GM13976 (cell line): ENCODE data around the gene TRAF3.

Experiments
- DNase-seq: peaks from one replicate; pipeline ENCODE4 v3.0.0; 2012; ENCODE audit warnings: low spot score
- in situ Hi-C: fragments of 300-500 bp; cut with MboI; formaldehyde crosslinking; loops from one replicate; pipeline ENCODE4 v1.12.0; 2022; ENCODE audit warnings: low sequenced_read_pairs, mixed read lengths, inconsistent platforms; ENCODE audit not compliant: unreplicated experiment
- TF ChIP-seq, protein P1 (sequence below): IDR thresholded peaks from 2 replicates; pipeline ENCODE4 v1.5.1; 2012; ENCODE audit warnings: borderline replicate concordance, mild to moderate bottlenecking; ENCODE audit not compliant: insufficient read depth; ENCODE audit errors: extremely low read depth, missing control alignments, control extremely low read depth

Gene TRAF3

DNA sequence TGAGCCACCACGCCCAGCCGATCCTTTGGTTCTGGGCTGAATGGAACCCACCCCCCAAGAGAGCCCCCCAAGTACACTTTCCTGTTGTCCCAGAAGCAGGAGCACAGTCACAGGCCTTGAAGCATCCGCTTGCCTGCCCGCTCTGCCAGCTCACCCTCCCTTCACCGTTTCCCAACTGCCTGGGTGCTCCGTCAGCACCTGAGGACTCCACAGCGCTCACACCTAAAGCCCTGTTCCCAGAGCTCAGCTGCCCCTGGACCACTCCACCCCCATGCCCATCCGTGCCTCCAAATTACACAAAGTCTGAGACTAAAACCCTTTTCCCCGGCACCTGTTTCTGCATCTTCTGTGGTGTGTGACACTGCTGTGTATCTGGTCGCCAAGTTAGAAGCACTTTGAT is 44.3 kb upstream of the TRAF3 start:
- in situ Hi-C loops = no loop called here
- TF ChIP-seq, protein P1, sequence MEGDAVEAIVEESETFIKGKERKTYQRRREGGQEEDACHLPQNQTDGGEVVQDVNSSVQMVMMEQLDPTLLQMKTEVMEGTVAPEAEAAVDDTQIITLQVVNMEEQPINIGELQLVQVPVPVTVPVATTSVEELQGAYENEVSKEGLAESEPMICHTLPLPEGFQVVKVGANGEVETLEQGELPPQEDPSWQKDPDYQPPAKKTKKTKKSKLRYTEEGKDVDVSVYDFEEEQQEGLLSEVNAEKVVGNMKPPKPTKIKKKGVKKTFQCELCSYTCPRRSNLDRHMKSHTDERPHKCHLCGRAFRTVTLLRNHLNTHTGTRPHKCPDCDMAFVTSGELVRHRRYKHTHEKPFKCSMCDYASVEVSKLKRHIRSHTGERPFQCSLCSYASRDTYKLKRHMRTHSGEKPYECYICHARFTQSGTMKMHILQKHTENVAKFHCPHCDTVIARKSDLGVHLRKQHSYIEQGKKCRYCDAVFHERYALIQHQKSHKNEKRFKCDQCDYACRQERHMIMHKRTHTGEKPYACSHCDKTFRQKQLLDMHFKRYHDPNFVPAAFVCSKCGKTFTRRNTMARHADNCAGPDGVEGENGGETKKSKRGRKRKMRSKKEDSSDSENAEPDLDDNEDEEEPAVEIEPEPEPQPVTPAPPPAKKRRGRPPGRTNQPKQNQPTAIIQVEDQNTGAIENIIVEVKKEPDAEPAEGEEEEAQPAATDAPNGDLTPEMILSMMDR = no peak
- no peak for DNase-seq

DNA sequence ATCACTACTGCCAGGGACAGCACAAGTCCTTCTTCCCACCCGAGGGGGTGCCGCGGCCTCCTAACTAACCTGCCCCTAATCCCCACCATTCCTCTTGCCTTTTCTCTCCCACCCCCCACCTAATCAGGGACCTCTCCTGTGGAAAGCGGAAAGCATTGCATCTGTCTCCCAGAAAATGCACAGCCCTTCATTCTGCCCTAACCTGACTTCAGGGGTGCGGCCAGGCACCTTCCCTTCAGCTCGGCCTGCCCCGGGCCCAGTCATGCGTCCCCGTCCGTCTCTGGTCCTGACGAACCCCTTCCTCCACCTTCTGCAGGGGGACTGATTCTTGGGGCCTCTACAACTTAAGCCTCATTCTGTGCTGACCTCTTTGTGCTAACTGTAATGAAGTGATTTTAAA is 43.9 kb upstream of the TRAF3 start:
- DNase-seq = no peak
- TF ChIP-seq, protein P1 = no peak
- in situ Hi-C loops = no loop called here

DNA sequence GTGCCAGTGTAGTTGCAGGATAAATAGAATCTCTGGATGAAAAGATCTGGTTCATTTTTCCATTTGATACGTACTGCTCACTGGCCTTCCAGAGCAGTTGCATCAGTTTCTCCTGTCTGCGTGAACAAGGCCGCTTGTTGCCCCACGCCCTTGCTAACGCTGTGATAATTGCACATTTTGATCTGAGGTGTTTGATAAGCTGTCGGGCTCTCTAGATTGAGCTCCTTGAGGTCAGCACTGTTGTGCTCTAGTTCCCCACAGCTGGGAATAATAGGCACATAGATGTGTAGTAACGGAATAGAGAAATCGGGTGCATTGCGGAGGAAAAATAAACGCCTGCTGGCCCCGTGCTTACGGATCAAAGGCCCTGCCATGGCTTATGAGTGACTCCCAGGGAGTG is 42.8 kb upstream of the TRAF3 start:
- DNase-seq = no peak
- TF ChIP-seq, protein P1 = no peak
- in situ Hi-C loops = no loop called here

DNA sequence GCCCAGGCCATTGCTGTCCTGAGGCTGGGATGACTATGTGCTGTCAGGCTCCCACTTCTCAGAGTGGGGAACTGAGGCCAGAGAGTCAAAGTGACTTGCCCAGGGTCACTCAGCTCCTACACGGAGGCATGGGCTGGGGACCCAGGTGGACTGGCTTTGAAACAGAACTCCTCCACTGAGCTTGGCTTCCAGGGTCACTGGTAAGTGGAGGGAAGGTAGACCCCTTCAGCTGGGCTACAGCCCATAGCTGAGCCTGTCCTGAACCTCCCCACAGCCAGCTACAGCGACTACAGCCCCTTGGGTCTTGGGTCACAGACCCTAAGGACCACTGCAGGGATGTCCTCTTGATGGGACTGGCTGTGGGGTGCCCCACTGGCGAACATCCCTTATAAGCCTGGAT is 40.3 kb upstream of the TRAF3 start:
- in situ Hi-C loops = no loop called here
- TF ChIP-seq, protein P1 = no peak
- no peak for DNase-seq

DNA sequence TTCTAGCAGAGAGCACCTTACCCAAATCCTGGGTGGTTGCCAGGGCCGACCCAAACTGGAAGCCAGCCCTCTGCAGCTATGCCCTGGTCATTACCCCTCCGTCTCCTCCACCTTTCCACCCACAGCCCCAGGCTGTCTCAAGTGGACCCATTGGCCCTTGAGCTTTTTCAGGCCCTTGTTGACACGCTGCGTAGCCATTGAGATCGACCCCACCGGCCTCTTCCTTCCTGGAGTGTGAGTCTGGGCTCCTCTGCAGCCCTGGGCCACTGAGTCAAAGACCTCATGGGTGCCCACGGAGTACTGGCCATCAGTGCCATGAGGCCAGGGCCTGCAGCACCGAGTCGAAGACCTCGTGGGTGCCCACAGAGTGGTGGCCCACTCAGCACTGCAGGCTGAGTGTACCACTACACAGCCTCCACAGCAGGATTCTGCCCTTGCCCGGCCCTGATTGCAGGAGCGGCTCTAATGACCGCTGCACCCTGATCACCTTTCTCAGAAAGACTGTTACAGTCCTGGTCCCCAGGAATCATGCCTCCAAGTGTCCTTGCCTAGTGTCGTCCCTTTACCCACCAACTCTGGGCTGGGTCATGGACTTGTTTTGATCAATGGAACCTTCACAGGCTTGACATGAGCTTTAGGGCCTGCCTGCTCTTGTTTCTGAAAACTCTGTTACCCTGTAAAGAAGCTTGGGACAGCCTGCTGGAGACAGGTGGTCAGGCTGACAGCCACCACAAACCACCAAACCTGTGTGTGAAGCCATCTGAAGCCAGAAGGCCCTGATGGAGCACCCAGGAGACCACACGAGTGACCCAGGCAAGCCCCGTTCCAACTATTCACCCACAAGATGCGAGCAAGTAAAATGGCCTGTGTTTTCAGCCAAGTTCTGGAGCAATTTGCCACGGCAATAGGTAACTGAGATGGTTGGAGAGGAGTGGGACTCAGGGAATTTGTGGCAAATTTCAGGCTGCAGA is 39.6 kb upstream of the TRAF3 start:
- in situ Hi-C loops = no loop called here
- TF ChIP-seq, protein P1 = no peak
- DNase-seq = no peak

DNA sequence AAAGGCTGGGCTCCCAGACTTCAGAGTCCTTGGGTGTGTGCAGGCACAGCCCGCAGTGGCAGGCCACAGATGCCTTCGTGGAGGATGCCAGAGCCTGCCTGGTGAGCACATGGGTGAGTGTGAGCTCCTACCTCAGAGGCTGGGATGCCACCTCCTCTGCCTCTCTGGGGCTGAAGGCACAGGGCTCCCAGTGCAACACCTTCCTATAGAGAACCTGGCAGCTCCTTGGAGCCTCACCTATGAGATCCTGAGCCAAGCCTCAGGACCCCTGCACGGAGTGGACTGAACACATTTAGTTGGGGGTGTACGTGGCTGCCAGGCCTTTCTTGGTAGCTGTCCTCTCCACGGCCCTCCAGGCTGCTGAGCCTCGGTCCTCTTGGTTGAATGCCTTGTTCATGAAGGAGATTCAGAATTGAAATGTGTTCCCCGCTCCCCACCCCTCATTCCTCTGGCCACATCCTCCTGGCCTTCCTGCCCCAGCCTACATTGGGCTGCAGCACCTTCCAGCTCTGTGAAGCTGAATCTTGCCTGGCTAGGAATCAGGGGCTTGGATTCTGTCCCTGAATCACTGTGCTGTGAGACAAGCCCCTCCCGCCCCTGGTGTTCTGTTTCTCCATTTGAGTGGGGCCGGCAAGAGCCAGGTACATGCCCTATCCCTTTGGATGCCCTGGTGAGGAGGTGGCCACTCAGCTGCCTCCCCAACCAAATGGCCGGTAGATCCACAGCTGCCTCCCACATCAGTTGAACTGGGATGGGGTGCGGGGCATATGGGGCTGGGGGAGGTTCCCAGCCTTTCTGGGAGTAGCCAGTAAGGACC is 38.7 kb upstream of the TRAF3 start:
- in situ Hi-C loops = no loop called here
- TF ChIP-seq, protein P1 = no peak
- DNase-seq = no peak
